Glutamatergic neuron (in vitro differentiated cells): ENCODE data around the gene ACTA1. TPM values are rescaled to one million over a fixed set of nuclear protein-coding genes. Genes with fewer than 3 reads are reported as not detected.
A peak's percentile ranks its signal among the peaks of the same experiment; 100 is the strongest.
"Not testable (repeated sequence)": the region's sequence is repeated elsewhere in the genome, so short reads cannot be mapped to it uniquely, and the experiment has no call there.

Source experiments
- DNase-seq: peaks from one replicate; pipeline ENCODE4 v3.0.0; 2022
- H3K27ac Mint-ChIP-seq: one replicate; pipeline ENCODE4 v1.8.0; 2020; ENCODE audit warnings: mild to moderate bottlenecking, mixed read lengths, inconsistent platforms; ENCODE audit not compliant: unreplicated experiment
- H3K27me3 Mint-ChIP-seq: one replicate; pipeline ENCODE4 v1.8.0; 2020; ENCODE audit warnings: mild to moderate bottlenecking, moderate library complexity, mixed read lengths, inconsistent platforms; ENCODE audit not compliant: unreplicated experiment
- H3K36me3 Mint-ChIP-seq: one replicate; pipeline ENCODE4 v1.8.0; 2020; ENCODE audit warnings: mild to moderate bottlenecking, mixed read lengths, inconsistent platforms; ENCODE audit not compliant: unreplicated experiment
- H3K4me1 Mint-ChIP-seq: one replicate; pipeline ENCODE4 v1.8.0; 2020; ENCODE audit warnings: mild to moderate bottlenecking, low read depth, mixed read lengths, inconsistent platforms; ENCODE audit not compliant: unreplicated experiment
- H3K4me3 Mint-ChIP-seq: one replicate; pipeline ENCODE4 v1.8.0; 2020; ENCODE audit warnings: mild to moderate bottlenecking, mixed read lengths, inconsistent platforms; ENCODE audit not compliant: unreplicated experiment
- H3K9me3 Mint-ChIP-seq: one replicate; pipeline ENCODE4 v1.8.0; 2020; ENCODE audit warnings: mild to moderate bottlenecking, moderate library complexity, mixed read lengths, inconsistent platforms; ENCODE audit not compliant: unreplicated experiment
- CTCF ChIP-seq: fragments of 200-600 bp; sonication (generic); IDR thresholded peaks from one replicate; pipeline ENCODE4 v1.5.0; 2021; ENCODE audit not compliant: partially characterized antibody, unreplicated experiment
- total RNA-seq: library from RNA; stranded (reverse); fragmentation: NEBNext Ultra II Directional; extraction: Animal tissue kit (Norgen Biotek cat#: 25700); gene quantifications from one replicate; pipeline ENCODE4 v1.2.1, GENCODE V29; 2021; ENCODE audit not compliant: unreplicated experiment

Gene ACTA1
- total RNA-seq, 1 donor from 2014 or later: 1.9 TPM

DNA sequence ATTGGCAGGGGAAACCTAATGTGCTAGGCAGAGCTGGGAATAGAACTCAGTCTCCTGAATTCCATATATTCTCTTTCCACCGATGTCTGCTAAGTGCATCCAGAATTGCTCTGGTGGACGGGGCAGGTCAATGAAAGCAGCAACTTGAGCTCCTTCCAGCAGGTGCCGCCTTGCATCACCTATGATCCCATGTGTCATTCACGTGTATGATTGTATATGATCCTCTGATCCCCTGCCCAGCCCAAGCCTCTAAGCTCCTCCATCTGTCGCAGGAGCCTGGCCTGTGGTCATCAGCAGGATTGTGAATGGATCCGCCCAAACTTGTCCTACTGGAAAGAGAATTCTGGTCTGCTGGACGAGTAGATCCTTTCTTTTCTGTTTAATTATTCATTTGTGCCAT is 13.1 kb downstream of the ACTA1 start:
- no peak for TF ChIP-seq CTCF
- Mint-ChIP-seq H3K27ac (peak overlapping the region; percentile 33), H3K4me1 (peaks cover 4% of the 10 kb centered on the region), H3K9me3 (peaks cover 9% of the 10 kb centered on the region), H3K4me3 (no peak overlapping the region), H3K27me3 (peaks cover 5% of the 10 kb centered on the region), H3K36me3 (peaks cover 8% of the 10 kb centered on the region)
- no peak for DNase-seq

- Mint-ChIP-seq H3K36me3 (peaks cover 8% of the 10 kb centered on the region), H3K27ac (no peak overlapping the region)
Observed at GRCh38 chr1:229420224-229420623, 13.7 kb downstream of the ACTA1 start.

GRCh38 chr1:229418586-229418985 is 15.3 kb downstream of the ACTA1 start:
- not testable (repeated sequence) for H3K27ac Mint-ChIP-seq, H3K4me3 Mint-ChIP-seq, H3K36me3 Mint-ChIP-seq, H3K9me3 Mint-ChIP-seq, H3K27me3 Mint-ChIP-seq, DNase-seq
- H3K4me1 Mint-ChIP-seq: peaks cover 11% of the 10 kb centered on the region

More at GRCh38 chr1:229420224-229420623, 13.7 kb downstream of the ACTA1 start:
- no peak overlapping the region for H3K4me3 Mint-ChIP-seq
- DNase-seq: no peak
- peaks cover 9% of the 10 kb centered on the region for H3K9me3 Mint-ChIP-seq
- peaks cover 4% of the 10 kb centered on the region for H3K4me1 Mint-ChIP-seq
- peaks cover 5% of the 10 kb centered on the region for H3K27me3 Mint-ChIP-seq
- TF ChIP-seq CTCF: no peak

- Mint-ChIP-seq H3K4me1 (peaks cover 51% of the 10 kb centered on the region), H3K9me3 (peaks cover 14% of the 10 kb centered on the region), H3K27me3 (peaks cover 18% of the 10 kb centered on the region)
- not testable (repeated sequence) for DNase-seq, H3K4me3 Mint-ChIP-seq, H3K36me3 Mint-ChIP-seq, H3K27ac Mint-ChIP-seq
Observed at GRCh38 chr1:229412810-229413209, 21.1 kb downstream of the ACTA1 start.

DNA sequence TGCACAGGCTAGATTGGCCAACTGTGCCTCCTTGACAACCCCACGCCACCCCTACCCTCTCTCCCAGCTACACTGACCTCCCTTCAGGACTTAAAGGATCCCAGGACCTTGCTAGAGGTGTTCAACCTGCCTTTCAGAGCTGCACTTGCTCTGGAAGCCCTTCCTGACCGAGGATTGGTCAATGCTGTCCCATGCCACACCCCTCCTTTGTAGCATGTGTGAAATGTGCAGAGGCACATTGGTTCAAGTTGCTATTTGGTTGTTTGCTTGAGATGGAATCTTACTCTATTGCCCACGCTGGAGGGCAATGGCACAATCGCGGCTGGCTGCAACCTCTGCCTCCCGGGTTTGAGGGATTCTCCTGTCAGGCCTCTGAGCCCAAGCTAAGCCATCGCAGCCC is 21.8 kb downstream of the ACTA1 start:
- peaks cover 52% of the 10 kb centered on the region for H3K4me1 Mint-ChIP-seq
- DNase-seq: no peak
- peak overlapping the region; percentile 67 for H3K4me3 Mint-ChIP-seq
- peak overlapping the region; percentile 80 for H3K27ac Mint-ChIP-seq
- peaks cover 20% of the 10 kb centered on the region for H3K27me3 Mint-ChIP-seq
- H3K9me3 Mint-ChIP-seq: peaks cover 14% of the 10 kb centered on the region
- H3K36me3 Mint-ChIP-seq: no peaks in the 10 kb centered on the region
- TF ChIP-seq CTCF: no peak

GRCh38 chr1:229411434-229412055 is 22.3 kb downstream of the ACTA1 start:
- no peak for TF ChIP-seq CTCF
- no peak for DNase-seq
- peaks cover 57% of the 10 kb centered on the region for H3K4me1 Mint-ChIP-seq
- H3K9me3 Mint-ChIP-seq: peaks cover 16% of the 10 kb centered on the region
- H3K27ac Mint-ChIP-seq: peak overlapping the region; percentile 80
- H3K4me3 Mint-ChIP-seq: no peak overlapping the region
- no peaks in the 10 kb centered on the region for H3K36me3 Mint-ChIP-seq
- peaks cover 21% of the 10 kb centered on the region for H3K27me3 Mint-ChIP-seq
